DOHH2 (cell line): ENCODE data around the gene RELN.

Experiments used
- CTCF ChIP-seq: fragments of 200-600 bp; sonication (generic); IDR thresholded peaks from one replicate; pipeline ENCODE4 v1.5.1; 2014; ENCODE audit warnings: antibody characterized with exemption, mild to moderate bottlenecking, low read depth, low read length; ENCODE audit not compliant: poor library complexity, severe bottlenecking
- EZH2phosphoT487 ChIP-seq: fragments of 200-600 bp; sonication (generic); IDR thresholded peaks from 2 replicates; pipeline ENCODE4 v1.6.1; 2017; ENCODE audit warnings: borderline replicate concordance, mild to moderate bottlenecking, antibody characterized with exemption, low read length, moderate library complexity, mixed read lengths

- TF ChIP-seq CTCF, result no peak
- no peak for TF ChIP-seq EZH2phosphoT487
Measured at GRCh38 chr7:104010052-104010909, 20.8 kb upstream of the RELN start.
